ENCODE data around the gene PROCA1. TPM values are rescaled to one million over a fixed set of nuclear protein-coding genes. Genes with fewer than 3 reads are reported as not detected.

PROCA1 gene
- polyA plus RNA-seq, 3 donors = 0.31 to 8.9 (median 0.78) TPM

DNA sequence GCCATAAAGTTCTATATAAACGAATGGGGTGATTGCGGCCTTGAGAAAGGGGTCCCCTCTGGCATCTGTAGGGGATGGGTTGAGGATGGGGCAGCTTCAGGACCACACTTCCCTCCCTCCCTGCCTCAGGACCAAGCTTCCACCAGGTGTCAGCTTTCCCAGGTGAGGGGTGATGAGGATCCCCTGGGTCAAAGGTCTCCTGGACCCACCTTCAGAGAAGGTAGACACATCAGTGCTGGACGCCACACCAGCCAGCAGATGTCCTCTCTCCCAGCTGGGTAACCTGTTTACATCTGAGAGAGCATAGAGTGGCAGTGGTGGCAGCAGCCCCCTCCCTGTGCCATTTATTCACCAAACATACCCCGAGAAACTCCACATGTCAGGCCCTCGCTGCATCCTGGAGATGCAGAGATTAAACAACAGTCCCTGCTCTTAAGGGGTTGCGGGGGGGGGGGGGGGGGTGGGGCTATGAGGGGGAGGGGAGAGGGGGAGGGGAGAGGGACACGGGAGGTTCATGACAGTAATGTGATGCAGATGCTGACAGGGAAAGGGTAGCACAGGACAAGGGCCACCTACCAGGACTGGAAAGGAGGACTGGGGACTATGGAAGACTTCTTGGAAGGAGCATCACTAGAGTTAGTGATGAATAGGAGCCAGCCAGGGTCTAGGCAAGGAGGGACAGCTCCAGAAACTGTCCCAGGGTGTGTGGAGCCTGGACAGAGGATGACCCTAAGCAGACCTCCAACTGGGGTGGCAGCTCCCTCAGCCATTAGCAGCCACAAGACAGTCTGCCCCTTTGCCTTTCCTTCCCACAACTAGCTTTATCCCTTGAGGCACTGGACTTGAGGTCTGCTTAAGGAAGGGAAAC lies 5.0 kb downstream of the PROCA1 start:
- no peak for TF ChIP-seq CTCF (IDR thresholded peaks at IDR 0.05)
- Mint-ChIP-seq H3K27me3 (ENCODE audit: low read depth in 3 of 3) (peaks cover 0 to 6% (median 1%) of the 10 kb centered on the region in 3 donors), H3K4me1 (peaks cover 10% of the 10 kb centered on the region), H3K4me3 (no peak overlapping the region), H3K27ac (peak overlapping the region in 2 of 7 donors; percentile 20 to 60), H3K36me3 (peaks cover 38 to 42% of the 10 kb centered on the region in 2 donors), H3K9me3 (no peaks in the 10 kb centered on the region)
- DNase-seq = no peak
- Histone ChIP-seq H3K4me2 (replicated peaks; ENCODE audit: extremely low read depth, low read length, poor library complexity, severe bottlenecking) (no peak overlapping the region), H3K9me3 (replicated peaks in 1 of 2; ENCODE audit: control insufficient read depth in 1 of 2, insufficient read depth in 1 of 2, low read length in 2 of 2) (no peaks in the 10 kb centered on the region), H3K4me1 (ENCODE audit: control insufficient read depth in 1 of 2, insufficient read depth in 2 of 2, low read length in 2 of 2) (peaks cover 7 to 8% of the 10 kb centered on the region in 2 donors), H3K36me3 (replicated peaks in 1 of 2; ENCODE audit: control insufficient read depth in 1 of 2, insufficient read depth in 2 of 2, low read length in 2 of 2) (peaks cover 28 to 41% of the 10 kb centered on the region in 2 donors), H4K20me1 (ENCODE audit: insufficient read depth, low read length) (peaks cover 7% of the 10 kb centered on the region), H3K79me2 (ENCODE audit: insufficient read depth, low read length) (no peaks in the 10 kb centered on the region), H3K9ac (ENCODE audit: insufficient read depth, low read length, poor library complexity, severe bottlenecking) (no peak overlapping the region), H3K27ac (ENCODE audit: low read depth in 1 of 2, low read length in 2 of 2) (no peak overlapping the region), H2AFZ (ENCODE audit: insufficient read depth, low read depth, low read length, poor library complexity, severe bottlenecking) (no peak overlapping the region), H3K4me3 (replicated peaks in 1 of 3; ENCODE audit: low read depth in 2 of 3, low read length in 3 of 3) (no peak overlapping the region), H3K27me3 (ENCODE audit: control insufficient read depth in 2 of 2, insufficient read depth in 2 of 2, low read length in 2 of 2) (no peaks in the 10 kb centered on the region)
- intact Hi-C loops (cut with micrococcal nuclease) = no loop called here
- no CpG with 5 or more reads among the region's 7 CpGs for WGBS (ENCODE audit: insufficient coverage)

GRCh38 chr17:28705728-28706334 lies 5.9 kb downstream of the PROCA1 start:
- Mint-ChIP-seq H3K4me1 (peaks cover 8% of the 10 kb centered on the region), H3K9me3 (no peaks in the 10 kb centered on the region), H3K27me3 (ENCODE audit: low read depth in 3 of 3) (peaks cover 0 to 6% (median 2%) of the 10 kb centered on the region in 3 donors), H3K4me3 (no peak overlapping the region), H3K27ac (peak overlapping the region in 4 of 7 donors; percentile 19 to 59 (median 39)), H3K36me3 (peaks cover 47 to 51% of the 10 kb centered on the region in 2 donors)
- no peaks in the 10 kb centered on the region for H3K9me3 ChIP-seq (replicated peaks in 1 of 2; ENCODE audit: control insufficient read depth in 1 of 2, insufficient read depth in 1 of 2, low read length in 2 of 2)
- no peak overlapping the region for H3K4me2 ChIP-seq (replicated peaks; ENCODE audit: extremely low read depth, low read length, poor library complexity, severe bottlenecking)
- H4K20me1 ChIP-seq (ENCODE audit: insufficient read depth, low read length) = peaks cover 7% of the 10 kb centered on the region
- no peak for DNase-seq
- intact Hi-C loops (cut with micrococcal nuclease) = no loop called here
- no peak overlapping the region for H2AFZ ChIP-seq (ENCODE audit: insufficient read depth, low read depth, low read length, poor library complexity, severe bottlenecking)
- H3K79me2 ChIP-seq (ENCODE audit: insufficient read depth, low read length) = no peaks in the 10 kb centered on the region
- no peak for TF ChIP-seq CTCF (IDR thresholded peaks at IDR 0.05)
- WGBS (ENCODE audit: insufficient coverage) = 100% methylated on average over 1 of the region's 10 CpGs
- no peaks in the 10 kb centered on the region for H3K27me3 ChIP-seq (ENCODE audit: control insufficient read depth in 2 of 2, insufficient read depth in 2 of 2, low read length in 2 of 2)
- H3K36me3 ChIP-seq (replicated peaks in 1 of 2; ENCODE audit: control insufficient read depth in 1 of 2, insufficient read depth in 2 of 2, low read length in 2 of 2) = peaks cover 37 to 49% of the 10 kb centered on the region in 2 donors
- H3K4me3 ChIP-seq (replicated peaks in 1 of 3; ENCODE audit: low read depth in 2 of 3, low read length in 3 of 3) = no peak overlapping the region
- no peak overlapping the region for H3K9ac ChIP-seq (ENCODE audit: insufficient read depth, low read length, poor library complexity, severe bottlenecking)
- no peak overlapping the region for H3K27ac ChIP-seq (ENCODE audit: low read depth in 1 of 2, low read length in 2 of 2)
- H3K4me1 ChIP-seq (ENCODE audit: control insufficient read depth in 1 of 2, insufficient read depth in 2 of 2, low read length in 2 of 2) = peaks cover 4% of the 10 kb centered on the region in 2 donors

Data from CD14-positive monocyte (primary cell).